T-helper 1 cell treated with Interleukin-12 subunit alpha and Interleukin-12 subunit beta and Interleukin-4 antibody, amounts not matched to agents 30 ng/mL and 1 ng/mL, for 36 hours (primary cell): ENCODE data around the gene ABLIM1. TPM values are rescaled to one million over a fixed set of nuclear protein-coding genes. Genes with fewer than 3 reads are reported as not detected.

Experiments used
- intact Hi-C: fragments of 100-400 bp; cut with micrococcal nuclease; formaldehyde crosslinking; loops from one replicate; pipeline ENCODE4 v1.15.1; 2024
- total RNA-seq: library from RNA; stranded (reverse); gene quantifications from 2 replicates; pipeline ENCODE4 v1.2.3, GENCODE V29; 2022

Gene ABLIM1
- total RNA-seq, 1 donor from 2014 or later = 68.3 TPM

GRCh38 chr10:114400091-114400490 lies 258.0 kb downstream of the ABLIM1 start:
- intact Hi-C loops = loop anchor here (10.0 kb wide), 1 partner anchor 95 kb away; no protein-coding TSS in a partner anchor

GRCh38 chr10:114399576-114399975 lies 258.5 kb downstream of the ABLIM1 start:
- intact Hi-C loops = no loop called here

- intact Hi-C loops = no loop called here
Observed at GRCh38 chr10:114398587-114399331, 259.3 kb downstream of the ABLIM1 start.

- intact Hi-C loops = no loop called here
Observed at GRCh38 chr10:114397651-114398145, 260.4 kb downstream of the ABLIM1 start.

- intact Hi-C loops = no loop called here
Observed at GRCh38 chr10:114396464-114396863, 261.6 kb downstream of the ABLIM1 start.

- intact Hi-C loops = no loop called here
Observed at GRCh38 chr10:114395366-114396022, 262.6 kb downstream of the ABLIM1 start.

GRCh38 chr10:114394531-114394930 lies 263.5 kb downstream of the ABLIM1 start:
- intact Hi-C loops = no loop called here

GRCh38 chr10:114393886-114394285 lies 264.2 kb downstream of the ABLIM1 start:
- intact Hi-C loops = no loop called here

GRCh38 chr10:114393482-114393881 lies 264.6 kb downstream of the ABLIM1 start:
- intact Hi-C loops = no loop called here

GRCh38 chr10:114392112-114392835 lies 265.8 kb downstream of the ABLIM1 start:
- intact Hi-C loops = no loop called here

- intact Hi-C loops = no loop called here
Observed at GRCh38 chr10:114391599-114391998, 266.5 kb downstream of the ABLIM1 start.

- intact Hi-C loops = no loop called here
Observed at GRCh38 chr10:114389426-114389825, 268.6 kb downstream of the ABLIM1 start.

GRCh38 chr10:114388275-114388674 lies 269.8 kb downstream of the ABLIM1 start:
- intact Hi-C loops = no loop called here

GRCh38 chr10:114387784-114388183 lies 270.3 kb downstream of the ABLIM1 start:
- intact Hi-C loops = no loop called here

GRCh38 chr10:114386452-114386851 lies 271.6 kb downstream of the ABLIM1 start:
- intact Hi-C loops = no loop called here

GRCh38 chr10:114385557-114385956 lies 272.5 kb downstream of the ABLIM1 start:
- intact Hi-C loops = no loop called here

- intact Hi-C loops = no loop called here
Observed at GRCh38 chr10:114384601-114385000, 273.5 kb downstream of the ABLIM1 start.

GRCh38 chr10:114384181-114384580 lies 273.9 kb downstream of the ABLIM1 start:
- intact Hi-C loops = no loop called here
